ENCODE measurements around the gene HABP4. TPM values are rescaled to one million over a fixed set of nuclear protein-coding genes. Genes with fewer than 3 reads are reported as not detected.

The HABP4 gene
- total RNA-seq, 1 experiment from 2014 or later: 21.0 TPM

DNA sequence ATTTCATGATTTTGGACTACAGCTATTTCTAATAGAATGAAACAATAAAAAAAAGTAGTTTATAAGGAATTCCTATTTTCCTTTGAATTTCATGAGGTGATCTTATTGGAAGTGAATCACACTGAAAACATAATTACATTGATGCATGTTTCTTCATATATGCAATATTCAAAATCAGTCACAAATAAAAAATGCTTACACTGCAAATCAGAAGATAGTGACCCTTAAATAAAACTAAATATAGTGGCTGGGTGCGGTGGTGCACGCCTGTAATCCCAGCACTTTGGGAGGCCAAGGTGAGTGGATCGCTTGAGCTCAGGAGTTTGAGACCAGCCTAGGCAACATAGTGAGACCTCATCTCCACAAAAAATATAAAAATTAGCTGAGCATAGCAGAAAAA, 90.1 kb downstream of the HABP4 start:
- intact Hi-C loops (cut with micrococcal nuclease): no loop called here
- TF ChIP-seq ELF1 (IDR thresholded peaks at IDR 0.05; ENCODE audit: borderline replicate concordance, low read depth) (no peak), ZFX (IDR thresholded peaks at IDR 0.05) (no peak), CEBPB (IDR thresholded peaks at IDR 0.05; ENCODE audit: low read depth) (no peak), SIN3A (IDR thresholded peaks at IDR 0.05; ENCODE audit: low read depth) (no peak), EZH2 (IDR thresholded peaks at IDR 0.05) (no peak), ATF3 (IDR thresholded peaks at IDR 0.05) (no peak), POLR2AphosphoS5 (IDR thresholded peaks at IDR 0.05; ENCODE audit: low read depth, low read length) (no peak), SRF (IDR thresholded peaks at IDR 0.05; ENCODE audit: low read depth) (no peak), SP1 (IDR thresholded peaks at IDR 0.05; ENCODE audit: low read depth) (no peak), TCF7L2 (IDR thresholded peaks at IDR 0.05; ENCODE audit: borderline replicate concordance, extremely low read depth, insufficient read depth, insufficient read length) (no peak), YY1 (IDR thresholded peaks at IDR 0.05; ENCODE audit: extremely low read depth, insufficient replicate concordance, low read depth, low read length) (no peak), ZNF274 (IDR thresholded peaks at IDR 0.05; ENCODE audit: low read depth, low read length) (no peak), POLR2A (IDR thresholded peaks at IDR 0.05; ENCODE audit: borderline replicate concordance, extremely low read depth, insufficient read depth, insufficient read length) (no peak)
- TF ChIP-seq, protein P1, sequence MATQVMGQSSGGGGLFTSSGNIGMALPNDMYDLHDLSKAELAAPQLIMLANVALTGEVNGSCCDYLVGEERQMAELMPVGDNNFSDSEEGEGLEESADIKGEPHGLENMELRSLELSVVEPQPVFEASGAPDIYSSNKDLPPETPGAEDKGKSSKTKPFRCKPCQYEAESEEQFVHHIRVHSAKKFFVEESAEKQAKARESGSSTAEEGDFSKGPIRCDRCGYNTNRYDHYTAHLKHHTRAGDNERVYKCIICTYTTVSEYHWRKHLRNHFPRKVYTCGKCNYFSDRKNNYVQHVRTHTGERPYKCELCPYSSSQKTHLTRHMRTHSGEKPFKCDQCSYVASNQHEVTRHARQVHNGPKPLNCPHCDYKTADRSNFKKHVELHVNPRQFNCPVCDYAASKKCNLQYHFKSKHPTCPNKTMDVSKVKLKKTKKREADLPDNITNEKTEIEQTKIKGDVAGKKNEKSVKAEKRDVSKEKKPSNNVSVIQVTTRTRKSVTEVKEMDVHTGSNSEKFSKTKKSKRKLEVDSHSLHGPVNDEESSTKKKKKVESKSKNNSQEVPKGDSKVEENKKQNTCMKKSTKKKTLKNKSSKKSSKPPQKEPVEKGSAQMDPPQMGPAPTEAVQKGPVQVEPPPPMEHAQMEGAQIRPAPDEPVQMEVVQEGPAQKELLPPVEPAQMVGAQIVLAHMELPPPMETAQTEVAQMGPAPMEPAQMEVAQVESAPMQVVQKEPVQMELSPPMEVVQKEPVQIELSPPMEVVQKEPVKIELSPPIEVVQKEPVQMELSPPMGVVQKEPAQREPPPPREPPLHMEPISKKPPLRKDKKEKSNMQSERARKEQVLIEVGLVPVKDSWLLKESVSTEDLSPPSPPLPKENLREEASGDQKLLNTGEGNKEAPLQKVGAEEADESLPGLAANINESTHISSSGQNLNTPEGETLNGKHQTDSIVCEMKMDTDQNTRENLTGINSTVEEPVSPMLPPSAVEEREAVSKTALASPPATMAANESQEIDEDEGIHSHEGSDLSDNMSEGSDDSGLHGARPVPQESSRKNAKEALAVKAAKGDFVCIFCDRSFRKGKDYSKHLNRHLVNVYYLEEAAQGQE (IDR thresholded peaks at IDR 0.05; ENCODE audit: low read depth): no peak
- Histone ChIP-seq H3K9ac (ENCODE audit: low read length) (no peak overlapping the region), H3K79me2 (ENCODE audit: insufficient read depth, low read length) (no peaks in the 10 kb centered on the region), H3K27me3 (ENCODE audit: insufficient read depth, low read length) (no peaks in the 10 kb centered on the region), H4K20me1 (ENCODE audit: insufficient read depth) (no peaks in the 10 kb centered on the region), H3K27ac (ENCODE audit: low read depth, low read length) (no peak overlapping the region), H3K4me2 (ENCODE audit: low read length) (no peak overlapping the region), H3K4me1 (ENCODE audit: control insufficient read depth in 1 of 2, insufficient read depth in 2 of 2, low read length in 2 of 2) (no peaks in the 10 kb centered on the region), H2AFZ (ENCODE audit: low read depth, low read length, poor library complexity, severe bottlenecking) (no peak overlapping the region), H3K9me2 (ENCODE audit: insufficient read depth) (no peaks in the 10 kb centered on the region), H3K9me3 (ENCODE audit: control insufficient read depth in 1 of 2, insufficient read depth in 1 of 2, low read depth in 1 of 2, low read length in 2 of 2) (no peaks in the 10 kb centered on the region), H3K4me3 (replicated peaks in 1 of 2; ENCODE audit: low read depth in 1 of 2, low read length in 2 of 2) (no peak overlapping the region), H3K36me3 (ENCODE audit: control insufficient read depth in 1 of 2, insufficient read depth in 2 of 2, low read length in 2 of 2) (no peaks in the 10 kb centered on the region)
- ATAC-seq (no peak), DNase-seq (ENCODE audit: low read depth, low spot score) (no peak)
- POLR2A ChIA-PET: no interaction called here
- CTCF ChIA-PET: no interaction called here
- BruUV-seq (replicated peaks): no TSS peak
- RAD21 ChIA-PET (ENCODE audit: low non-redundant PET in 1 of 2, low total read pairs in 2 of 2, uncharacterized antibody in 2 of 2, unreplicated experiment in 2 of 2): no interaction called here

Other genes starting within 250 kb of the HABP4 start
- 0.37 TPM for gene HSD17B3, start 148.0 kb upstream of the HABP4 start, total RNA-seq (2021; ENCODE audit: unreplicated experiment)
- gene SLC35D2, start 66.5 kb upstream of the HABP4 start, total RNA-seq (2021; ENCODE audit: unreplicated experiment): 32.5 TPM
- 18.1 TPM for gene ZNF367, start 31.8 kb upstream of the HABP4 start, total RNA-seq (2021; ENCODE audit: unreplicated experiment)
- gene CDC14B, start 169.7 kb downstream of the HABP4 start, total RNA-seq (2021; ENCODE audit: unreplicated experiment): 21.6 TPM
- 10.4 TPM for gene PRXL2C, start 205.1 kb downstream of the HABP4 start, total RNA-seq (2021; ENCODE audit: unreplicated experiment)

Measured in HCT116 (cell line).